ENCODE results near the gene TMTC2.

The TMTC2 gene

DNA sequence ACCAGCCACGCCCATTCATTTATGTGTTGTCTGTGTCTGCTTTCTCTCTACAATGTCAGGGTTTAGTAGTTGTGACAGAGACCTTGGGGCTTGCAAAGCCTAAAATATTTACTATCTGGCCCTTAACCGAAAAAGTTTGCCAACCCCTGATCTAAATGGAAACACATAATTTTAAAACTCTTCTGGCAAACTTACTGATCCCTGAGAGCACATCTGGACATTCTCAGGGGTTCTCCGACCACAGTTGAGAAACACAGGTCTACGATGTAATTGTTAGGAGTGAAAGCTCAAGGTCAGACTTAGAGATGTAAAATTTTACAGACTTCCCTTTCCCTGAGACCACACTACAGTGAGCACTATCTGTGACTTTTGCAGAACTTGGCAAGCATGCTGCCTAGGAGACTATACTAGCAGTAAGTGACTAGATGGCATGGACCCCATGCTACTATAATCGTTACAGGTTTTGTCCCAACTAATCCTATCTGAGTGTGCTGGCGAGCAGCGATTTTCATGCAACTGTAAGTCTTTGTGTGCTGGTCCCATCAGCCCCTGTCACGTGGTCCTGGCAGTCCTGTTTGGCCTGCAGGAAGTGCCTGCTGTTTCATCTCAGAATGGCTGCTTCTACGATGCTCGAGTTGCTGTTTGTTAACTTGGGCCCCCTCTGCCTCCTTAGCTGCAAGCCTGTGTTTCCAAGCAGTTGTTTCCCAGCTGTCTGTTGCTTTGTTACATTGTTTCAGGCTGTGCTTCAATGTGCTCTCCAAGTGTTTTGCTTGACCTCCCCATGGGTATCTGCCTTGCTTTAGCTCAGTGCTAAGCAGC, 21.6 kb downstream of the TMTC2 start:
- H3K27ac ChIP-seq (ENCODE audit: insufficient read depth in 1 of 2, low read depth in 1 of 2, low read length in 2 of 2, poor library complexity in 1 of 2, severe bottlenecking in 2 of 2), result no peak overlapping the region
- CTCF ChIA-PET, result interaction anchor here (1.3 kb wide), 1 partner anchor 22 kb away, joined by 5 read pairs; the partner anchor contains the start of gene TMTC2
- DNase-seq, result no peak
- WGBS (ENCODE audit: insufficient coverage), result 97% methylated on average over 9 of the region's 10 CpGs
- POLR2A ChIA-PET, result no interaction called here
- no peaks in the 10 kb centered on the region for H3K36me3 ChIP-seq (ENCODE audit: control insufficient read depth in 4 of 4, insufficient read depth in 4 of 4, low read length in 3 of 4)
- no peak overlapping the region for H3K4me3 ChIP-seq (ENCODE audit: control insufficient read depth in 1 of 7, extremely low read depth in 1 of 7, insufficient read depth in 4 of 7, low read depth in 2 of 7, low read length in 6 of 7)
- no peaks in the 10 kb centered on the region for H3K27me3 ChIP-seq (replicated peaks in 2 of 5; ENCODE audit: control insufficient read depth in 4 of 5, insufficient read depth in 5 of 5, low read length in 4 of 5)
- H3K4me1 ChIP-seq (ENCODE audit: control extremely low read depth in 1 of 4, control insufficient read depth in 4 of 4, insufficient read depth in 4 of 4, low read length in 3 of 4), result no peaks in the 10 kb centered on the region
- H3K9me3 ChIP-seq (ENCODE audit: control extremely low read depth in 1 of 5, control insufficient read depth in 4 of 5, insufficient read depth in 2 of 5, low read depth in 1 of 5, low read length in 4 of 5), result no peaks in the 10 kb centered on the region

GRCh38 chr12:82709794-82710355, 23.2 kb downstream of the TMTC2 start:
- H3K9me3 ChIP-seq (ENCODE audit: control extremely low read depth in 1 of 5, control insufficient read depth in 4 of 5, insufficient read depth in 2 of 5, low read depth in 1 of 5, low read length in 4 of 5), result no peaks in the 10 kb centered on the region
- H3K36me3 ChIP-seq (ENCODE audit: control insufficient read depth in 4 of 4, insufficient read depth in 4 of 4, low read length in 3 of 4), result no peaks in the 10 kb centered on the region
- no peak for DNase-seq
- no peaks in the 10 kb centered on the region for H3K27me3 ChIP-seq (replicated peaks in 2 of 5; ENCODE audit: control insufficient read depth in 4 of 5, insufficient read depth in 5 of 5, low read length in 4 of 5)
- ChIA-PET CTCF (interaction anchor here (0.5 to 1.3 kb wide), 2 partner anchors 8 to 24 kb away, joined by 3 to 5 read pairs; partner anchors contain the start of gene TMTC2), POLR2A (no interaction called here)
- H3K4me1 ChIP-seq (ENCODE audit: control extremely low read depth in 1 of 4, control insufficient read depth in 4 of 4, insufficient read depth in 4 of 4, low read length in 3 of 4), result no peaks in the 10 kb centered on the region
- WGBS (ENCODE audit: insufficient coverage), result 100% methylated on average over 1 of the region's 2 CpGs
- no peak overlapping the region for H3K4me3 ChIP-seq (ENCODE audit: control insufficient read depth in 1 of 7, extremely low read depth in 1 of 7, insufficient read depth in 4 of 7, low read depth in 2 of 7, low read length in 6 of 7)
- H3K27ac ChIP-seq (ENCODE audit: insufficient read depth in 1 of 2, low read depth in 1 of 2, low read length in 2 of 2, poor library complexity in 1 of 2, severe bottlenecking in 2 of 2), result no peak overlapping the region

DNA sequence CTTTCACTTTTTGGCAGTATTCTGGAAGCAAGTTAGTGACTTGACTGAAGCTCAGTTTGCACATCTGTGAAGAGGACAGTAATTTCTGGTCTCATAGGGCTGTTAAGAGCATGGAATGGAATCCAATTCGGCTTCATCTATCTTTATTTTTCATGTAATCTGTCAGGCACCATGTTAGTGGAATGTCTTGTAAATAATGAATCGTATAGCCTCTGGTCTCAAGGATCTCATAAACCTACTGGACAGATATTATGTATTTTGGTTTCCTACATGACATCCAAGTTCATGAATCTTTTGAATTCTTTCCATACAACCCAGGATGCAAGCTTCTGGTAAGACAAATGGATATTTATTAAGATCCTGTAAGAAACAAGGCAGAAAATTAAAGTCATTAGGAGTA, 24.0 kb downstream of the TMTC2 start:
- Histone ChIP-seq H3K27ac (ENCODE audit: insufficient read depth in 1 of 2, low read depth in 1 of 2, low read length in 2 of 2, poor library complexity in 1 of 2, severe bottlenecking in 2 of 2) (no peak overlapping the region), H3K27me3 (replicated peaks in 2 of 5; ENCODE audit: control insufficient read depth in 4 of 5, insufficient read depth in 5 of 5, low read length in 4 of 5) (no peaks in the 10 kb centered on the region), H3K36me3 (ENCODE audit: control insufficient read depth in 4 of 4, insufficient read depth in 4 of 4, low read length in 3 of 4) (no peaks in the 10 kb centered on the region), H3K4me1 (ENCODE audit: control extremely low read depth in 1 of 4, control insufficient read depth in 4 of 4, insufficient read depth in 4 of 4, low read length in 3 of 4) (no peaks in the 10 kb centered on the region), H3K9me3 (ENCODE audit: control extremely low read depth in 1 of 5, control insufficient read depth in 4 of 5, insufficient read depth in 2 of 5, low read depth in 1 of 5, low read length in 4 of 5) (no peaks in the 10 kb centered on the region), H3K4me3 (ENCODE audit: control insufficient read depth in 1 of 7, extremely low read depth in 1 of 7, insufficient read depth in 4 of 7, low read depth in 2 of 7, low read length in 6 of 7) (no peak overlapping the region)
- WGBS (ENCODE audit: insufficient coverage), result no CpG with 5 or more reads among the region's 2 CpGs
- POLR2A ChIA-PET, result no interaction called here
- CTCF ChIA-PET, result interaction anchor here (1.2 kb wide), 1 partner anchor 12 kb away, joined by 3 read pairs; no protein-coding TSS in a partner anchor
- no peak for DNase-seq

DNA sequence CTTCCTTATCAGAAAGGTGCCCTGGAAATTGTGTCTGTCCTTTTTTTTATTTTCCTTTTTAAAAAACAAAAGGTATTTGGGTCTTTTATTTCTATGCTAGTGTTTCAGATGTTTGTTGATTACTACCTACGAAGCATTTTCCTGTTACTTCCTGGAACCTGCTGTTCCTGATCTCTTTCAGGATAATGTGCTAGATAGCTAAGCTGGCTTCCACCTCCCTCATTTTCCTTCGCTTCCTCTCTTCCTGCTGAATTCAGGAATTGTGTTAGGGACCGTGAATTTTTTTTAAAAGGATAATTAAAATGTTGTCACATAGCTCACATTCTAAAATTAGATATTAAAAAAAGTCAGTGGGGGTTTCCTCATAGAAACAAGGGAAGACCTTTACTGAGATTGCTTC, 27.7 kb downstream of the TMTC2 start:
- POLR2A ChIA-PET, result no interaction called here
- no peaks in the 10 kb centered on the region for H3K36me3 ChIP-seq (ENCODE audit: control insufficient read depth in 4 of 4, insufficient read depth in 4 of 4, low read length in 3 of 4)
- no peaks in the 10 kb centered on the region for H3K27me3 ChIP-seq (replicated peaks in 2 of 5; ENCODE audit: control insufficient read depth in 4 of 5, insufficient read depth in 5 of 5, low read length in 4 of 5)
- no peaks in the 10 kb centered on the region for H3K4me1 ChIP-seq (ENCODE audit: control extremely low read depth in 1 of 4, control insufficient read depth in 4 of 4, insufficient read depth in 4 of 4, low read length in 3 of 4)
- H3K9me3 ChIP-seq (ENCODE audit: control extremely low read depth in 1 of 5, control insufficient read depth in 4 of 5, insufficient read depth in 2 of 5, low read depth in 1 of 5, low read length in 4 of 5), result no peaks in the 10 kb centered on the region
- CTCF ChIA-PET, result no interaction called here
- no peak for DNase-seq
- no CpG with 5 or more reads among the region's 3 CpGs for WGBS (ENCODE audit: insufficient coverage)
- H3K4me3 ChIP-seq (ENCODE audit: control insufficient read depth in 1 of 7, extremely low read depth in 1 of 7, insufficient read depth in 4 of 7, low read depth in 2 of 7, low read length in 6 of 7), result no peak overlapping the region
- no peak overlapping the region for H3K27ac ChIP-seq (ENCODE audit: insufficient read depth in 1 of 2, low read depth in 1 of 2, low read length in 2 of 2, poor library complexity in 1 of 2, severe bottlenecking in 2 of 2)

GRCh38 chr12:82721726-82722125, 35.0 kb downstream of the TMTC2 start:
- no peak for DNase-seq
- CTCF ChIA-PET, result no interaction called here
- no peak overlapping the region for H3K4me3 ChIP-seq (ENCODE audit: control insufficient read depth in 1 of 7, extremely low read depth in 1 of 7, insufficient read depth in 4 of 7, low read depth in 2 of 7, low read length in 6 of 7)
- H3K9me3 ChIP-seq (ENCODE audit: control extremely low read depth in 1 of 5, control insufficient read depth in 4 of 5, insufficient read depth in 2 of 5, low read depth in 1 of 5, low read length in 4 of 5), result no peaks in the 10 kb centered on the region
- no CpG with 5 or more reads among the region's 1 CpG for WGBS (ENCODE audit: insufficient coverage)
- H3K36me3 ChIP-seq (ENCODE audit: control insufficient read depth in 4 of 4, insufficient read depth in 4 of 4, low read length in 3 of 4), result no peaks in the 10 kb centered on the region
- no peaks in the 10 kb centered on the region for H3K4me1 ChIP-seq (ENCODE audit: control extremely low read depth in 1 of 4, control insufficient read depth in 4 of 4, insufficient read depth in 4 of 4, low read length in 3 of 4)
- H3K27ac ChIP-seq (ENCODE audit: insufficient read depth in 1 of 2, low read depth in 1 of 2, low read length in 2 of 2, poor library complexity in 1 of 2, severe bottlenecking in 2 of 2), result no peak overlapping the region
- H3K27me3 ChIP-seq (replicated peaks in 2 of 5; ENCODE audit: control insufficient read depth in 4 of 5, insufficient read depth in 5 of 5, low read length in 4 of 5), result no peaks in the 10 kb centered on the region
- POLR2A ChIA-PET, result no interaction called here

- Histone ChIP-seq H3K9me3 (ENCODE audit: control extremely low read depth in 1 of 5, control insufficient read depth in 4 of 5, insufficient read depth in 2 of 5, low read depth in 1 of 5, low read length in 4 of 5) (no peaks in the 10 kb centered on the region), H3K36me3 (ENCODE audit: control insufficient read depth in 4 of 4, insufficient read depth in 4 of 4, low read length in 3 of 4) (no peaks in the 10 kb centered on the region), H3K4me3 (ENCODE audit: control insufficient read depth in 1 of 7, extremely low read depth in 1 of 7, insufficient read depth in 4 of 7, low read depth in 2 of 7, low read length in 6 of 7) (no peak overlapping the region), H3K4me1 (ENCODE audit: control extremely low read depth in 1 of 4, control insufficient read depth in 4 of 4, insufficient read depth in 4 of 4, low read length in 3 of 4) (no peaks in the 10 kb centered on the region), H3K27me3 (replicated peaks in 2 of 5; ENCODE audit: control insufficient read depth in 4 of 5, insufficient read depth in 5 of 5, low read length in 4 of 5) (no peaks in the 10 kb centered on the region), H3K27ac (ENCODE audit: insufficient read depth in 1 of 2, low read depth in 1 of 2, low read length in 2 of 2, poor library complexity in 1 of 2, severe bottlenecking in 2 of 2) (no peak overlapping the region)
- ChIA-PET POLR2A (no interaction called here), CTCF (interaction anchor here (1.2 kb wide), 1 partner anchor 12 kb away, joined by 3 read pairs; no protein-coding TSS in a partner anchor)
- WGBS (ENCODE audit: insufficient coverage), result 100% methylated on average over 1 of the region's 4 CpGs
- DNase-seq, result no peak
Observed at GRCh38 chr12:82723093-82723492, 36.4 kb downstream of the TMTC2 start.

GRCh38 chr12:82723891-82724290, 37.2 kb downstream of the TMTC2 start:
- no peak overlapping the region for H3K27ac ChIP-seq (ENCODE audit: insufficient read depth in 1 of 2, low read depth in 1 of 2, low read length in 2 of 2, poor library complexity in 1 of 2, severe bottlenecking in 2 of 2)
- H3K36me3 ChIP-seq (ENCODE audit: control insufficient read depth in 4 of 4, insufficient read depth in 4 of 4, low read length in 3 of 4), result no peaks in the 10 kb centered on the region
- no peak overlapping the region for H3K4me3 ChIP-seq (ENCODE audit: control insufficient read depth in 1 of 7, extremely low read depth in 1 of 7, insufficient read depth in 4 of 7, low read depth in 2 of 7, low read length in 6 of 7)
- no peak for DNase-seq
- POLR2A ChIA-PET, result no interaction called here
- CTCF ChIA-PET, result interaction anchor here (1.2 kb wide), 1 partner anchor 13 kb away, joined by 3 read pairs; no protein-coding TSS in a partner anchor
- H3K27me3 ChIP-seq (replicated peaks in 2 of 5; ENCODE audit: control insufficient read depth in 4 of 5, insufficient read depth in 5 of 5, low read length in 4 of 5), result no peaks in the 10 kb centered on the region
- WGBS (ENCODE audit: insufficient coverage), result no CpG with 5 or more reads among the region's 2 CpGs
- no peaks in the 10 kb centered on the region for H3K4me1 ChIP-seq (ENCODE audit: control extremely low read depth in 1 of 4, control insufficient read depth in 4 of 4, insufficient read depth in 4 of 4, low read length in 3 of 4)
- H3K9me3 ChIP-seq (ENCODE audit: control extremely low read depth in 1 of 5, control insufficient read depth in 4 of 5, insufficient read depth in 2 of 5, low read depth in 1 of 5, low read length in 4 of 5), result no peaks in the 10 kb centered on the region

All from common myeloid progenitor, CD34-positive (primary cell).